HepG2 (cell line): ENCODE data around the gene GOLGA6L9.
"Not testable (repeated sequence)": the region's sequence is repeated elsewhere in the genome, so short reads cannot be mapped to it uniquely, and the experiment has no call there.

Experiments
- CTCF ChIP-seq: sonication (generic); formaldehyde crosslinking; IDR thresholded peaks from 2 replicates; pipeline ENCODE4 v1.5.0; 2020; ENCODE audit warnings: mild to moderate bottlenecking, missing genetic modification reagents, moderate library complexity
- ELF1 ChIP-seq: sonication (generic); formaldehyde crosslinking; IDR thresholded peaks from 2 replicates; pipeline ENCODE4 v1.4.0; 2020; ENCODE audit warnings: missing genetic modification reagents
- ETS1 ChIP-seq: sonication (generic); formaldehyde crosslinking; IDR thresholded peaks from 2 replicates; pipeline ENCODE4 v1.4.0; 2020; ENCODE audit warnings: missing genetic modification reagents
- ETV6 ChIP-seq: sonication (generic); formaldehyde crosslinking; conservative IDR thresholded peaks from 2 replicates; pipeline ENCODE4 v1.4.0; 2020; ENCODE audit warnings: missing genetic modification reagents
- FOSL1 ChIP-seq: sonication (generic); formaldehyde crosslinking; IDR thresholded peaks from 2 replicates; pipeline ENCODE4 v1.9.0; 2021; ENCODE audit warnings: missing genetic modification reagents, borderline replicate concordance
- HNF4G ChIP-seq, 2 experiments: sonication (generic) in 1 of 2; formaldehyde crosslinking in 1 of 2; IDR thresholded peaks; 2 replicates each; pipeline versions ENCODE4 v1.4.0 to v1.6.1; 2011 to 2020; ENCODE audit warnings: borderline replicate concordance in 2 of 2, low read depth in 2 of 2, mild to moderate bottlenecking in 2 of 2, low read length in 1 of 2, missing genetic modification reagents in 1 of 2, moderate library complexity in 1 of 2
- HNRNPL ChIP-seq: fragments of 200-400 bp; formaldehyde crosslinking; IDR thresholded peaks from 2 replicates; pipeline ENCODE4 v1.6.1; 2017; ENCODE audit warnings: mild to moderate bottlenecking, low read depth, low read length
- NFKB2 ChIP-seq: sonication (generic); formaldehyde crosslinking; IDR thresholded peaks from 2 replicates; pipeline ENCODE4 v1.4.0; 2020; ENCODE audit warnings: missing genetic modification reagents, borderline replicate concordance
- SP1 ChIP-seq, 2 experiments: fragments of 450-650 bp in 1 of 2; sonication (generic) in 1 of 2; formaldehyde crosslinking in 1 of 2; IDR thresholded peaks; 2 replicates each; pipeline versions ENCODE4 v1.4.0 to v1.6.1; 2016 to 2020; ENCODE audit warnings: missing genetic modification reagents in 1 of 2
- SPEN ChIP-seq: sonication (generic); formaldehyde crosslinking; IDR thresholded peaks from 2 replicates; pipeline ENCODE4 v1.5.1; 2020; ENCODE audit warnings: low read depth, mild to moderate bottlenecking, missing genetic modification reagents
- STAT6 ChIP-seq: sonication (generic); formaldehyde crosslinking; IDR thresholded peaks from 2 replicates; pipeline ENCODE4 v1.4.0; 2020; ENCODE audit warnings: missing genetic modification reagents, mild to moderate bottlenecking, borderline replicate concordance
- TCF12 ChIP-seq, 2 experiments: fragments of 450-650 bp in 1 of 2; sonication (generic) in 1 of 2; formaldehyde crosslinking in 1 of 2; IDR thresholded peaks; 2 replicates each; pipeline versions ENCODE4 v1.6.1 to v1.8.0; 2017 to 2022; ENCODE audit warnings: antibody characterized with exemption in 1 of 2, mild to moderate bottlenecking in 1 of 2, missing genetic modification reagents in 1 of 2, moderate library complexity in 1 of 2

- TF ChIP-seq SP1 (IDR thresholded peaks at IDR 0.05); SP1 (CRISPR knock-in tag; IDR thresholded peaks at IDR 0.05); STAT6 (CRISPR knock-in tag); SPEN (CRISPR knock-in tag); ELF1; FOSL1 (CRISPR knock-in tag); ETS1 (CRISPR knock-in tag); HNF4G (IDR thresholded peaks at IDR 0.05; ENCODE audit: borderline replicate concordance, low read depth, low read length); HNF4G (CRISPR knock-in tag; IDR thresholded peaks at IDR 0.05; ENCODE audit: borderline replicate concordance, low read depth); NFKB2; ETV6; TCF12 (IDR thresholded peaks at IDR 0.05); TCF12 (CRISPR knock-in tag; IDR thresholded peaks at IDR 0.05); HNRNPL: not testable (repeated sequence)
- peak; percentile 52 for TF ChIP-seq CTCF (CRISPR knock-in tag)
Measured at GRCh38 chr15:82445420-82445819, 15.8 kb downstream of the GOLGA6L9 start.
